ENCODE results near the gene CHMP2A. TPM values are rescaled to one million over a fixed set of nuclear protein-coding genes. Genes with fewer than 3 reads are reported as not detected.

CHMP2A gene
- total and polyA plus RNA-seq, 2 donors (not counting 1 experiment from before 2014, with no cell fraction given), result 62.5 to 97.5 TPM

DNA sequence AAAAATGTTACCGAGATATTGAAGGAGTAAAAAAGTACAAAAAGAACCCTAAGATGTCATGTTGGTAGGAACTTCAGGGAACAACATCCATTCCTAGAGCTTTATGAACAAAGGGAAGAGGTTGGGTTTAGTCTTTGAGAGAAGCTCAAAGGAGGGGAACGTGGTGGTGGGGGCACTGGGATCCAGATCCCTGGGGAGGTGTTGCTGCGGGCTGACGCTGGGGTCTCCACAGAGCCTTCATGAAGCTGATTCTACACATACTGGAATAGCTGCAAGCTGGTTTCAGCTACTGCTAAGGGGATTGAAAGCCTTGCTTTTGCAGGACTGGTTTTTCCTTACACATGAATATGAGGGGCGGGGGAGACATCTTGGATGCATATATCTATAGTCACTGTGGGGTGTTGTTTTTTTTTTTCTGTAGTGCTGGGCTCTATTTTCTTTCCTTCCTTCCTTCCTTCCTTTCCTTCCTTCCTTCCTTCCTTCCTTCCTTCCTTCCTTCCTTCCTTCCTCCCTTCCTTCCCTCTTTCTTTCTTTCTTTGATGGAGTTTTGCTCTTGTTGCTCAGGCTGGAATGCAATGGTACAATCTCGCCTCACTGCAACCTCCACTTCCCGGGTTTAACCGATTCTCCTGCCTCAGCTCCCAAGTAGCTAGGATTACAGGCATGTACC, 24.7 kb upstream of the CHMP2A start:
- H3K36me3 ChIP-seq (replicated peaks in 1 of 2; ENCODE audit: control extremely low read depth in 1 of 2, control insufficient read depth in 1 of 2, extremely low read depth in 1 of 2, insufficient read depth in 2 of 2, low read length in 1 of 2), result peaks cover 0 to 13% of the 10 kb centered on the region in 2 experiments
- H3K79me2 ChIP-seq (ENCODE audit: control insufficient read depth, insufficient read depth, low read length), result peaks cover 13% of the 10 kb centered on the region
- H3K27me3 ChIP-seq (replicated peaks in 1 of 4; ENCODE audit: control extremely low read depth in 1 of 4, control insufficient read depth in 3 of 4, insufficient read depth in 4 of 4, low read length in 3 of 4), result no peaks in the 10 kb centered on the region
- ChIA-PET CTCF (interaction anchor here (1.0 to 4.9 kb wide), 3 partner anchors 59 to 147 kb away, joined by 4 to 72 read pairs (median 11); partner anchors contain the start of gene ZBTB45), POLR2A (no interaction called here)
- no peaks in the 10 kb centered on the region for H4K20me1 ChIP-seq (ENCODE audit: control insufficient read depth, insufficient read depth, low read length, poor library complexity, severe bottlenecking)
- H3K4me3 ChIP-seq (ENCODE audit: control extremely low read depth in 1 of 5, extremely low read depth in 1 of 5, insufficient read depth in 1 of 5, low read depth in 2 of 5, low read length in 4 of 5), result no peak overlapping the region
- no peak overlapping the region for H3K4me3 Mint-ChIP-seq
- no peak overlapping the region for H3K27ac ChIP-seq (ENCODE audit: low read length in 2 of 2)
- intact Hi-C loops (cut with micrococcal nuclease), result no loop called here
- no peak overlapping the region for H3K27ac Mint-ChIP-seq
- H3K27me3 Mint-ChIP-seq, result no peaks in the 10 kb centered on the region
- H3K9ac ChIP-seq (ENCODE audit: low read length), result no peak overlapping the region
- H3K4me2 ChIP-seq (replicated peaks; ENCODE audit: low read depth, low read length, poor library complexity, severe bottlenecking), result no peak overlapping the region
- peaks cover 0 to 11% (median 0%) of the 10 kb centered on the region in 3 donors for H3K9me3 ChIP-seq (ENCODE audit: control extremely low read depth in 1 of 3, control insufficient read depth in 2 of 3, insufficient read depth in 1 of 3, low read length in 2 of 3)
- peaks cover 38% of the 10 kb centered on the region for H3K4me1 Mint-ChIP-seq
- 87% methylated on average over 3 of the region's 8 CpGs for WGBS (ENCODE audit: insufficient coverage)
- no peak for ATAC-seq (ENCODE audit: low read depth)
- H3K4me1 ChIP-seq (ENCODE audit: control insufficient read depth in 2 of 2, insufficient read depth in 2 of 2, low read length in 2 of 2), result peaks cover 11 to 26% of the 10 kb centered on the region in 2 donors
- no peak overlapping the region for H2AFZ ChIP-seq (ENCODE audit: insufficient read depth, low read depth, low read length, poor library complexity, severe bottlenecking)
- DNase-seq, result no peak
- TF ChIP-seq, protein P1, sequence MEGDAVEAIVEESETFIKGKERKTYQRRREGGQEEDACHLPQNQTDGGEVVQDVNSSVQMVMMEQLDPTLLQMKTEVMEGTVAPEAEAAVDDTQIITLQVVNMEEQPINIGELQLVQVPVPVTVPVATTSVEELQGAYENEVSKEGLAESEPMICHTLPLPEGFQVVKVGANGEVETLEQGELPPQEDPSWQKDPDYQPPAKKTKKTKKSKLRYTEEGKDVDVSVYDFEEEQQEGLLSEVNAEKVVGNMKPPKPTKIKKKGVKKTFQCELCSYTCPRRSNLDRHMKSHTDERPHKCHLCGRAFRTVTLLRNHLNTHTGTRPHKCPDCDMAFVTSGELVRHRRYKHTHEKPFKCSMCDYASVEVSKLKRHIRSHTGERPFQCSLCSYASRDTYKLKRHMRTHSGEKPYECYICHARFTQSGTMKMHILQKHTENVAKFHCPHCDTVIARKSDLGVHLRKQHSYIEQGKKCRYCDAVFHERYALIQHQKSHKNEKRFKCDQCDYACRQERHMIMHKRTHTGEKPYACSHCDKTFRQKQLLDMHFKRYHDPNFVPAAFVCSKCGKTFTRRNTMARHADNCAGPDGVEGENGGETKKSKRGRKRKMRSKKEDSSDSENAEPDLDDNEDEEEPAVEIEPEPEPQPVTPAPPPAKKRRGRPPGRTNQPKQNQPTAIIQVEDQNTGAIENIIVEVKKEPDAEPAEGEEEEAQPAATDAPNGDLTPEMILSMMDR (IDR thresholded peaks at IDR 0.05), result no peak
- TF ChIP-seq EZH2 (IDR thresholded peaks at IDR 0.05; ENCODE audit: borderline replicate concordance, insufficient read depth, low read depth, low read length, poor library complexity, severe bottlenecking), result no peak
- no peaks in the 10 kb centered on the region for H3K9me3 Mint-ChIP-seq (ENCODE audit: insufficient read depth)

Measured in B cell (primary cell).